ENCODE results near the gene DCAF10. TPM values are rescaled to one million over a fixed set of nuclear protein-coding genes. Genes with fewer than 3 reads are reported as not detected.

Gene DCAF10
- total and polyA plus RNA-seq, 10 of the 15 experiments (the other 5 are each of a cell fraction or from before 2014, with no cell fraction given): 3.9 to 21.7 (median 9.8) TPM

DNA sequence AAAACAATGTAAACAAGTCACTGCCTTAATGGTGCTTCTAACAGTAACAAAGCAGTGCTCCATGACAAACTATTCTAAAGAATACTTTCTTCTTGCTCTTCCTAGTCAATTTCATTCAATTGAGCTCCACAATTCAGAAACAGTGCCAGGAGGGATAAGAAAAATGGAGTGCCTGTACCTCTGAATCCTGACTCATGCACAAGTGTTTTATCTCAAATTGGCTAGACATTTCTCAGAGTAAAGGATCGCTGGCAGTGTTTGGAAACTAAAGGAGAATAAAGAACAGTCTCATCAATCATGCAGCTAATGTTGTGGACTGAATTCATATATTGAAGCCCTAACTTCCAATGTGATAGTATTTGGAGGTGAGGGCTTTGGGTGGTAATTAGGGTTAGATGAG, 75.8 kb downstream of the DCAF10 start:
- Histone ChIP-seq H3K27ac (ENCODE audit: control insufficient read depth, insufficient read depth) (no peak overlapping the region), H3K9ac (ENCODE audit: control insufficient read depth, insufficient read depth, low read length) (no peak overlapping the region), H3K36me3 (ENCODE audit: control insufficient read depth in 2 of 2, insufficient read depth in 2 of 2, low read length in 1 of 2) (no peaks in the 10 kb centered on the region), H4K20me1 (ENCODE audit: control insufficient read depth, insufficient read depth) (no peaks in the 10 kb centered on the region), H3K27me3 (replicated peaks in 1 of 2; ENCODE audit: control insufficient read depth in 2 of 2, insufficient read depth in 2 of 2, low read length in 1 of 2) (no peaks in the 10 kb centered on the region), H3K79me2 (ENCODE audit: control insufficient read depth, insufficient read depth, low read length) (no peaks in the 10 kb centered on the region), H3K4me3 (no peak overlapping the region), H3K9me3 (replicated peaks; ENCODE audit: control insufficient read depth, insufficient read depth, low read length) (no peaks in the 10 kb centered on the region; the same call in 2 of the 3 replicates), H3K4me2 (ENCODE audit: control insufficient read depth, insufficient read depth) (no peak overlapping the region), H3K4me1 (ENCODE audit: control insufficient read depth, insufficient read depth, low read length) (no peaks in the 10 kb centered on the region), H2AFZ (ENCODE audit: control insufficient read depth, low read depth, low read length) (no peak overlapping the region)
- CTCF ChIA-PET: no interaction called here
- no peak for ATAC-seq
- TF ChIP-seq NR2C1 (IDR thresholded peaks at IDR 0.05) (no peak), MYB (IDR thresholded peaks at IDR 0.05; ENCODE audit: borderline replicate concordance, low read depth, low read length) (no peak), ZBTB33 (IDR thresholded peaks at IDR 0.05) (no peak), GABPA (IDR thresholded peaks at IDR 0.05; ENCODE audit: low read depth) (no peak), NBN (IDR thresholded peaks at IDR 0.05) (no peak), TCF3 (IDR thresholded peaks at IDR 0.05; ENCODE audit: borderline replicate concordance, insufficient read depth, low read depth, low read length) (no peak), TARDBP (IDR thresholded peaks at IDR 0.05; ENCODE audit: borderline replicate concordance) (no peak), BMI1 (IDR thresholded peaks at IDR 0.05; ENCODE audit: borderline replicate concordance) (no peak), RAD21 (IDR thresholded peaks at IDR 0.05; ENCODE audit: insufficient read depth, low read depth, low read length) (no peak), BHLHE40 (IDR thresholded peaks at IDR 0.05; ENCODE audit: borderline replicate concordance in 1 of 2, low read depth in 2 of 2, low read length in 1 of 2) (no peak), ZSCAN29 (IDR thresholded peaks at IDR 0.05) (no peak), RAD51 (IDR thresholded peaks at IDR 0.05) (no peak), SUZ12 (IDR thresholded peaks at IDR 0.05; ENCODE audit: unreplicated experiment) (no peak), ATF7 (IDR thresholded peaks at IDR 0.05; ENCODE audit: low read depth) (no peak)
- TF ChIP-seq, protein P1, sequence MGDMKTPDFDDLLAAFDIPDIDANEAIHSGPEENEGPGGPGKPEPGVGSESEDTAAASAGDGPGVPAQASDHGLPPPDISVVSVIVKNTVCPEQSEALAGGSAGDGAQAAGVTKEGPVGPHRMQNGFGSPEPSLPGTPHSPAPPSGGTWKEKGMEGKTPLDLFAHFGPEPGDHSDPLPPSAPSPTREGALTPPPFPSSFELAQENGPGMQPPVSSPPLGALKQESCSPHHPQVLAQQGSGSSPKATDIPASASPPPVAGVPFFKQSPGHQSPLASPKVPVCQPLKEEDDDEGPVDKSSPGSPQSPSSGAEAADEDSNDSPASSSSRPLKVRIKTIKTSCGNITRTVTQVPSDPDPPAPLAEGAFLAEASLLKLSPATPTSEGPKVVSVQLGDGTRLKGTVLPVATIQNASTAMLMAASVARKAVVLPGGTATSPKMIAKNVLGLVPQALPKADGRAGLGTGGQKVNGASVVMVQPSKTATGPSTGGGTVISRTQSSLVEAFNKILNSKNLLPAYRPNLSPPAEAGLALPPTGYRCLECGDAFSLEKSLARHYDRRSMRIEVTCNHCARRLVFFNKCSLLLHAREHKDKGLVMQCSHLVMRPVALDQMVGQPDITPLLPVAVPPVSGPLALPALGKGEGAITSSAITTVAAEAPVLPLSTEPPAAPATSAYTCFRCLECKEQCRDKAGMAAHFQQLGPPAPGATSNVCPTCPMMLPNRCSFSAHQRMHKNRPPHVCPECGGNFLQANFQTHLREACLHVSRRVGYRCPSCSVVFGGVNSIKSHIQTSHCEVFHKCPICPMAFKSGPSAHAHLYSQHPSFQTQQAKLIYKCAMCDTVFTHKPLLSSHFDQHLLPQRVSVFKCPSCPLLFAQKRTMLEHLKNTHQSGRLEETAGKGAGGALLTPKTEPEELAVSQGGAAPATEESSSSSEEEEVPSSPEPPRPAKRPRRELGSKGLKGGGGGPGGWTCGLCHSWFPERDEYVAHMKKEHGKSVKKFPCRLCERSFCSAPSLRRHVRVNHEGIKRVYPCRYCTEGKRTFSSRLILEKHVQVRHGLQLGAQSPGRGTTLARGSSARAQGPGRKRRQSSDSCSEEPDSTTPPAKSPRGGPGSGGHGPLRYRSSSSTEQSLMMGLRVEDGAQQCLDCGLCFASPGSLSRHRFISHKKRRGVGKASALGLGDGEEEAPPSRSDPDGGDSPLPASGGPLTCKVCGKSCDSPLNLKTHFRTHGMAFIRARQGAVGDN (IDR thresholded peaks at IDR 0.05): no peak
- DNase-seq (ENCODE audit: low read depth, low spot score): no peak
- in situ Hi-C loops (cut with MboI): no loop called here
- RAD21 ChIA-PET (ENCODE audit: unreplicated experiment): no interaction called here
- SMC1A ChIA-PET (ENCODE audit: uncharacterized antibody, unreplicated experiment): interaction anchor here (0.7 to 1.4 kb wide), 2 partner anchors 8 to 302 kb away, joined by 3 to 4 read pairs; no protein-coding TSS in a partner anchor
- intact Hi-C loops (cut with micrococcal nuclease; ENCODE audit: unreplicated experiment): no loop called here
- POLR2A ChIA-PET: interaction anchor here (0.5 kb wide), 1 partner anchor 216 kb away, joined by 5 read pairs; no protein-coding TSS in a partner anchor
- 80% methylated on average over 1 of the region's 1 CpG for WGBS (ENCODE audit: insufficient coverage, insufficient replicate concordance, low lambda C conversion rate, missing lambda C conversion rate)
- FAIRE-seq: no peak
- no TSS peak for BruUV-seq (replicated peaks)

Data from GM12878 (cell line).